K562 (cell line): ENCODE measurements around the gene SLC26A2. TPM values are rescaled to one million over a fixed set of nuclear protein-coding genes. Genes with fewer than 3 reads are reported as not detected.

Experiments used
- CEBPB ChIP-seq: fragments of 450-650 bp; IDR thresholded peaks from 2 replicates; pipeline ENCODE4 v1.6.1; 2016; ENCODE audit warnings: missing genetic modification characterization, missing compliant biosample characterization
- EHMT2 ChIP-seq: fragments of 450-650 bp; IDR thresholded peaks from 2 replicates; pipeline ENCODE4 v1.6.1; 2018; ENCODE audit warnings: antibody characterized with exemption
- ELF1 ChIP-seq: fragments of 200-800 bp; sonication (Bioruptor generic); IDR thresholded peaks from 2 replicates; pipeline ENCODE4 v1.6.1; 2016; ENCODE audit warnings: missing genetic modification characterization, missing compliant biosample characterization
- FOXK1 ChIP-seq: sonication (generic); formaldehyde crosslinking; IDR thresholded peaks from 2 replicates; pipeline ENCODE4 v1.8.0; 2022; ENCODE audit warnings: missing genetic modification reagents, mild to moderate bottlenecking, borderline replicate concordance
- GTF2E2 ChIP-seq: fragments of 200-800 bp; sonication (Bioruptor generic); IDR thresholded peaks from 2 replicates; pipeline ENCODE4 v1.6.1; 2016; ENCODE audit warnings: missing genetic modification characterization, missing compliant biosample characterization
- GTF2F1 ChIP-seq: IDR thresholded peaks from 2 replicates; pipeline ENCODE4 v1.6.1; 2011; ENCODE audit warnings: low read depth, low read length, improper control_type of control experiment
- KLF10 ChIP-seq: fragments of 250-450 bp; sonication (Bioruptor Pico); IDR thresholded peaks from 2 replicates; pipeline ENCODE4 v1.6.1; 2021; ENCODE audit warnings: matching md5 sums
- NCOA4 ChIP-seq: fragments of 450-650 bp; IDR thresholded peaks from 2 replicates; pipeline ENCODE4 v1.6.1; 2018; ENCODE audit warnings: mild to moderate bottlenecking; ENCODE audit not compliant: partially characterized antibody
- NCOR1 ChIP-seq: fragments of 450-650 bp; IDR thresholded peaks from 2 replicates; pipeline ENCODE4 v1.6.1; 2016; ENCODE audit warnings: mild to moderate bottlenecking, moderate library complexity
- POU5F1 ChIP-seq: fragments of 150-350 bp; IDR thresholded peaks from 2 replicates; pipeline ENCODE4 v1.6.1; 2014; ENCODE audit warnings: borderline replicate concordance, low read length, low read depth, mild to moderate bottlenecking; ENCODE audit not compliant: partially characterized antibody
- RBM17 ChIP-seq: fragments of 200-400 bp; formaldehyde crosslinking; IDR thresholded peaks from 2 replicates; pipeline ENCODE4 v1.6.1; 2017; ENCODE audit warnings: low read depth, mild to moderate bottlenecking, low read length, borderline replicate concordance
- SRSF9 ChIP-seq: fragments of 200-400 bp; formaldehyde crosslinking; IDR thresholded peaks from 2 replicates; pipeline ENCODE4 v1.6.1; 2017; ENCODE audit warnings: low read depth, low read length, borderline replicate concordance
- STAG1 ChIP-seq: sonication (generic); formaldehyde crosslinking; IDR thresholded peaks from 2 replicates; pipeline ENCODE4 v1.5.0; 2020; ENCODE audit warnings: missing genetic modification reagents, borderline replicate concordance
- TEAD4 ChIP-seq, 2 experiments: sonication (generic) in 1 of 2; formaldehyde crosslinking in 1 of 2; IDR thresholded peaks; 2 replicates each; pipeline versions ENCODE4 v1.6.1 to v1.8.0; 2012 to 2022; ENCODE audit warnings: borderline replicate concordance in 1 of 2, inconsistent platforms in 1 of 2, low read length in 1 of 2, mild to moderate bottlenecking in 1 of 2, missing genetic modification reagents in 1 of 2
- ZBTB7A ChIP-seq: IDR thresholded peaks from 2 replicates; pipeline ENCODE4 v1.6.1; 2011; ENCODE audit warnings: low read depth, mild to moderate bottlenecking, low read length, moderate library complexity, borderline replicate concordance; ENCODE audit not compliant: control insufficient read depth
- ZNF23 ChIP-seq: fragments of 250-450 bp; sonication (Bioruptor Pico); IDR thresholded peaks from 2 replicates; pipeline ENCODE4 v1.4.0; 2020; ENCODE audit warnings: mild to moderate bottlenecking
- polyA plus RNA-seq, 8 experiments: library from polyadenylated mRNA; depleted of rRNA in 4 of 8; stranded (reverse) in 5 of 8; unstranded in 3 of 8; fragments of >200 nt; fragmentation: Nextera tagmentation in 2 of 8; fragmentation: Illumina TruSeq in 1 of 8; extraction: Ambion mirVana in 2 of 8; extraction: Trizol in 1 of 8; gene quantifications; 2 replicates each; pipeline versions ENCODE4 v1.2.1 to v1.2.3, GENCODE V29; 2011 to 2014; ENCODE audit warnings: inconsistent platforms in 1 of 8, missing spikeins in 1 of 8
- total RNA-seq, 7 experiments: library from RNA; depleted of rRNA in 6 of 7; stranded (reverse); fragments of >200 nt in 6 of 7; fragmentation: Illumina TruSeq in 2 of 7; extraction: Trizol in 2 of 7; gene quantifications; 2 replicates each; pipeline versions ENCODE4 v1.2.1 to v1.2.3, GENCODE V29; 2011 to 2021; ENCODE audit warnings: low replicate concordance in 1 of 7
- TF ChIP-seq, protein P1 (sequence below): fragments of 450-650 bp; IDR thresholded peaks from 2 replicates; pipeline ENCODE4 v1.6.1; 2016
- TF ChIP-seq, protein P2 (sequence below): fragments of 450-650 bp; IDR thresholded peaks from 2 replicates; pipeline ENCODE4 v1.6.1; 2018; ENCODE audit warnings: mild to moderate bottlenecking, low read depth; ENCODE audit not compliant: partially characterized antibody
- TF ChIP-seq, protein P3 (sequence below), 2 experiments: fragments of 450-650 bp in 1 of 2; IDR thresholded peaks; 2 replicates each; pipeline ENCODE4 v1.6.1; 2011 to 2017; ENCODE audit warnings: low read depth in 2 of 2, antibody characterized with exemption in 1 of 2, borderline replicate concordance in 1 of 2, low read length in 1 of 2, mild to moderate bottlenecking in 1 of 2, mixed read lengths in 1 of 2; ENCODE audit not compliant: control insufficient read depth in 1 of 2
- TF ChIP-seq, protein P4 (sequence below): IDR thresholded peaks from 2 replicates; pipeline ENCODE4 v1.6.1; 2016; ENCODE audit warnings: missing genetic modification characterization, missing compliant biosample characterization

SLC26A2 gene
- total and polyA plus RNA-seq, 9 of the 15 experiments (the other 6 are each of a cell fraction or from before 2014, with no cell fraction given): 1.1 to 6.3 (median 3.6) TPM

GRCh38 chr5:150000256-150000989, 39.9 kb downstream of the SLC26A2 start, which contains the start of the genes HMGXB3 and TIGD6 (continued):
- peak; percentile 85; the same call in 1 of the 2 replicates for TF ChIP-seq FOXK1
- TF ChIP-seq NCOA4: no peak
- TF ChIP-seq, protein P1, sequence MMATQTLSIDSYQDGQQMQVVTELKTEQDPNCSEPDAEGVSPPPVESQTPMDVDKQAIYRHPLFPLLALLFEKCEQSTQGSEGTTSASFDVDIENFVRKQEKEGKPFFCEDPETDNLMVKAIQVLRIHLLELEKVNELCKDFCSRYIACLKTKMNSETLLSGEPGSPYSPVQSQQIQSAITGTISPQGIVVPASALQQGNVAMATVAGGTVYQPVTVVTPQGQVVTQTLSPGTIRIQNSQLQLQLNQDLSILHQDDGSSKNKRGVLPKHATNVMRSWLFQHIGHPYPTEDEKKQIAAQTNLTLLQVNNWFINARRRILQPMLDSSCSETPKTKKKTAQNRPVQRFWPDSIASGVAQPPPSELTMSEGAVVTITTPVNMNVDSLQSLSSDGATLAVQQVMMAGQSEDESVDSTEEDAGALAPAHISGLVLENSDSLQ: peak; percentile 33
- TF ChIP-seq, protein P2, sequence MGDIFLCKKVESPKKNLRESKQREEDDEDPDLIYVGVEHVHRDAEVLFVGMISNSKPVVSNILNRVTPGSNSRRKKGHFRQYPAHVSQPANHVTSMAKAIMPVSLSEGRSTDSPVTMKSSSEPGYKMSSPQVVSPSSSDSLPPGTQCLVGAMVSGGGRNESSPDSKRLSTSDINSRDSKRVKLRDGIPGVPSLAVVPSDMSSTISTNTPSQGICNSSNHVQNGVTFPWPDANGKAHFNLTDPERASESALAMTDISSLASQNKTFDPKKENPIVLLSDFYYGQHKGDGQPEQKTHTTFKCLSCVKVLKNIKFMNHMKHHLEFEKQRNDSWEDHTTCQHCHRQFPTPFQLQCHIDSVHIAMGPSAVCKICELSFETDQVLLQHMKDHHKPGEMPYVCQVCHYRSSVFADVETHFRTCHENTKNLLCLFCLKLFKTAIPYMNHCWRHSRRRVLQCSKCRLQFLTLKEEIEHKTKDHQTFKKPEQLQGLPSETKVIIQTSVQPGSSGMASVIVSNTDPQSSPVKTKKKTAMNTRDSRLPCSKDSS: no peak
- TF ChIP-seq TEAD4 (IDR thresholded peaks at IDR 0.05; ENCODE audit: low read length): no peak
- TF ChIP-seq TEAD4 (CRISPR knock-in tag; IDR thresholded peaks at IDR 0.05; ENCODE audit: borderline replicate concordance): no peak
- 0 out of 2 replicates have a peak, but pooled peaks have one; percentile 49 for TF ChIP-seq GTF2F1
- no peak for TF ChIP-seq SRSF9
- no peak for TF ChIP-seq KLF10
- TF ChIP-seq STAG1 (CRISPR knock-in tag): no peak
- TF ChIP-seq RBM17: no peak
- TF ChIP-seq EHMT2: no peak
- TF ChIP-seq, protein P3, sequence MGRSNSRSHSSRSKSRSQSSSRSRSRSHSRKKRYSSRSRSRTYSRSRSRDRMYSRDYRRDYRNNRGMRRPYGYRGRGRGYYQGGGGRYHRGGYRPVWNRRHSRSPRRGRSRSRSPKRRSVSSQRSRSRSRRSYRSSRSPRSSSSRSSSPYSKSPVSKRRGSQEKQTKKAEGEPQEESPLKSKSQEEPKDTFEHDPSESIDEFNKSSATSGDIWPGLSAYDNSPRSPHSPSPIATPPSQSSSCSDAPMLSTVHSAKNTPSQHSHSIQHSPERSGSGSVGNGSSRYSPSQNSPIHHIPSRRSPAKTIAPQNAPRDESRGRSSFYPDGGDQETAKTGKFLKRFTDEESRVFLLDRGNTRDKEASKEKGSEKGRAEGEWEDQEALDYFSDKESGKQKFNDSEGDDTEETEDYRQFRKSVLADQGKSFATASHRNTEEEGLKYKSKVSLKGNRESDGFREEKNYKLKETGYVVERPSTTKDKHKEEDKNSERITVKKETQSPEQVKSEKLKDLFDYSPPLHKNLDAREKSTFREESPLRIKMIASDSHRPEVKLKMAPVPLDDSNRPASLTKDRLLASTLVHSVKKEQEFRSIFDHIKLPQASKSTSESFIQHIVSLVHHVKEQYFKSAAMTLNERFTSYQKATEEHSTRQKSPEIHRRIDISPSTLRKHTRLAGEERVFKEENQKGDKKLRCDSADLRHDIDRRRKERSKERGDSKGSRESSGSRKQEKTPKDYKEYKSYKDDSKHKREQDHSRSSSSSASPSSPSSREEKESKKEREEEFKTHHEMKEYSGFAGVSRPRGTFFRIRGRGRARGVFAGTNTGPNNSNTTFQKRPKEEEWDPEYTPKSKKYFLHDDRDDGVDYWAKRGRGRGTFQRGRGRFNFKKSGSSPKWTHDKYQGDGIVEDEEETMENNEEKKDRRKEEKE (IDR thresholded peaks at IDR 0.05; ENCODE audit: borderline replicate concordance in 1 of 2, control insufficient read depth in 1 of 2, low read depth in 2 of 2, low read length in 1 of 2): peak in 1 of 2 experiments; percentile 92; a peak in 2 of 4 replicates
- TF ChIP-seq ELF1 (tag): peak; percentile 86
- no peak for TF ChIP-seq ZNF23 (CRISPR knock-in tag)
- TF ChIP-seq ZBTB7A: peak; percentile 93
- TF ChIP-seq, protein P4, sequence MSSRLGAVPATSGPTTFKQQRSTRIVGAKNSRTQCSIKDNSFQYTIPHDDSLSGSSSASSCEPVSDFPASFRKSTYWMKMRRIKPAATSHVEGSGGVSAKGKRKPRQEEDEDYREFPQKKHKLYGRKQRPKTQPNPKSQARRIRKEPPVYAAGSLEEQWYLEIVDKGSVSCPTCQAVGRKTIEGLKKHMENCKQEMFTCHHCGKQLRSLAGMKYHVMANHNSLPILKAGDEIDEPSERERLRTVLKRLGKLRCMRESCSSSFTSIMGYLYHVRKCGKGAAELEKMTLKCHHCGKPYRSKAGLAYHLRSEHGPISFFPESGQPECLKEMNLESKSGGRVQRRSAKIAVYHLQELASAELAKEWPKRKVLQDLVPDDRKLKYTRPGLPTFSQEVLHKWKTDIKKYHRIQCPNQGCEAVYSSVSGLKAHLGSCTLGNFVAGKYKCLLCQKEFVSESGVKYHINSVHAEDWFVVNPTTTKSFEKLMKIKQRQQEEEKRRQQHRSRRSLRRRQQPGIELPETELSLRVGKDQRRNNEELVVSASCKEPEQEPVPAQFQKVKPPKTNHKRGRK: no peak
- no peak for TF ChIP-seq NCOR1
- TF ChIP-seq POU5F1: peak; percentile 39
- peak; percentile 65; the same call in 1 of the 2 replicates for TF ChIP-seq GTF2E2 (tag)
- TF ChIP-seq CEBPB (tag): no peak
